GM18511 (cell line): Measurements from ENCODE around the gene ANKRD20A1.
"Not testable (repeated sequence)": the region's sequence is repeated elsewhere in the genome, so short reads cannot be mapped to it uniquely, and the experiment has no call there.

Source experiments
- ATAC-seq: cut with Tn5 transposase; IDR thresholded peaks from one replicate; pipeline ENCODE4 v1.9.1; 2021; ENCODE audit warnings: mild to moderate bottlenecking, moderate library complexity; ENCODE audit not compliant: unreplicated experiment

ANKRD20A1 gene

DNA sequence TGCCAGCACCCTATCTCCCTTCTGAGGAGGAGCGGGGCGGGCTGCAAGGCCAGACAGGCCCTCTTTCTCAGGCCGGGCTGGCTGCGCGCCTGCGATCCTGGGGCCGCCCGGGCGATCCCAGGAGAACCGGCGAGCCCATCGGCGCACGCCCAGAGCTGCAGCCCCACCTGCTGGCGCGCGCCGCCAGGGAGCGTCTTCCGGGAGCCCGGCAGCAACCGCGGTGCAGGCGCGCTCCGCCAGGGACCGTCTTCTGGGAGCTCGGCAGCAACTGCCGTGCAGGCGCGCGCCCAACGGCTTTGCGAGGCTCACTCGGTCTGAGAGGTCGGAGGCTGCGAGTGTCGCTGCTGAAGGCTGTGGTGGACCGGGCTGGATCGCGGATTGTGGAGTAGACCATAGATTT is at the start of gene ANKRD20A1:
Gene ANKRD20A1 (plus strand): TSS at position 61 of the 400 bp plus-strand sequence. CDS start 496 bp downstream, outside the sequence.
- not testable (repeated sequence) for ATAC-seq

DNA sequence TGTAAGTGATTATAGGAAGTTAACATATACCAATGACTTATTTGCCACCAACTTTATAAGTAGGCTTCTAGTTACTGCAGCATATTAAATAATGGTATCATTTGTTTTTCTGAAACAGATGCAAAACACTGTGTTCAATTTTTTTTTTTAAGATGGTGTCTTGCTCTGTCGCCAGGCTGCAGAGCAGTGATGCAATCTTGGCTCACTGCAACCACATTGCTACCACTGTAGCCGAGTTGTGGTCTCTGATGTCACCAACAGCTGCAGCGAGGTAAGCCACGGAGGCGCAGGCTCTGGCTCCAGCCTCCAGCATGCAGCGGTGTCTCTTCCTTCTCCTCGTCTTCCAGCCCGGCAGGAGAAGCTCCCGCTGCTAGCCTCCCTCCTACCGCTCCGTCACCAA is 26.6 kb upstream of the ANKRD20A1 start:
- ATAC-seq: not testable (repeated sequence)
